Measurements from ENCODE around the gene PUS3.

Gene PUS3

GRCh38 chr11:125910226-125910849 is 7.3 kb upstream of the PUS3 start:
- Mint-ChIP-seq H3K4me3 (no peak overlapping the region), H3K27me3 (ENCODE audit: low read depth, poor library complexity) (peaks cover 49% of the 10 kb centered on the region), H3K36me3 (ENCODE audit: low read depth) (no peaks in the 10 kb centered on the region), H3K9me3 (peaks cover 5% of the 10 kb centered on the region), H3K4me1 (no peaks in the 10 kb centered on the region), H3K27ac (no peak overlapping the region)
- TF ChIP-seq CTCF (IDR thresholded peaks at IDR 0.05) = no peak
- DNase-seq = no peak

GRCh38 chr11:125904678-125905077 is 1.7 kb upstream of the PUS3 start:
- no peak for TF ChIP-seq CTCF (IDR thresholded peaks at IDR 0.05)
- no peak overlapping the region for H3K27ac Mint-ChIP-seq
- peak overlapping the region; percentile 66 for H3K4me3 Mint-ChIP-seq
- peaks cover 9% of the 10 kb centered on the region for H3K36me3 Mint-ChIP-seq (ENCODE audit: low read depth)
- peaks cover 19% of the 10 kb centered on the region for H3K9me3 Mint-ChIP-seq
- H3K4me1 Mint-ChIP-seq = peaks cover 24% of the 10 kb centered on the region
- no peak for DNase-seq
- H3K27me3 Mint-ChIP-seq (ENCODE audit: low read depth, poor library complexity) = peaks cover 53% of the 10 kb centered on the region

- H3K27me3 Mint-ChIP-seq (ENCODE audit: low read depth, poor library complexity) = peaks cover 51% of the 10 kb centered on the region
- peak within 1 kb of the TSS; percentile 99 for H3K4me3 Mint-ChIP-seq
- no peak within 1 kb of the TSS for H3K27ac Mint-ChIP-seq
- H3K9me3 Mint-ChIP-seq = peaks cover 19% of the 10 kb centered on the region
- peak; percentile 73 for DNase-seq
- H3K36me3 Mint-ChIP-seq (ENCODE audit: low read depth) = peaks cover 9% of the 10 kb centered on the region
- no peak for TF ChIP-seq CTCF (IDR thresholded peaks at IDR 0.05)
- H3K4me1 Mint-ChIP-seq = peaks cover 24% of the 10 kb centered on the region
Measured at GRCh38 chr11:125903711-125904659, 979 bp upstream of the PUS3 start, which contains the start of gene DDX25. Gene DDX25, plus strand, starts transcription at chr11:125904508. Its CDS starts 10 bp downstream, at chr11:125904518.

- no peak for TF ChIP-seq CTCF (IDR thresholded peaks at IDR 0.05)
- peak overlapping the region; percentile 99 for H3K4me3 Mint-ChIP-seq
- H3K4me1 Mint-ChIP-seq = peaks cover 24% of the 10 kb centered on the region
- peaks cover 9% of the 10 kb centered on the region for H3K36me3 Mint-ChIP-seq (ENCODE audit: low read depth)
- H3K27me3 Mint-ChIP-seq (ENCODE audit: low read depth, poor library complexity) = peaks cover 42% of the 10 kb centered on the region
- no peak for DNase-seq
- H3K27ac Mint-ChIP-seq = no peak overlapping the region
- peaks cover 19% of the 10 kb centered on the region for H3K9me3 Mint-ChIP-seq
Measured at GRCh38 chr11:125902277-125902926, 604 bp downstream of the PUS3 start.

GRCh38 chr11:125901872-125902271 is 1.1 kb downstream of the PUS3 start:
- TF ChIP-seq CTCF (IDR thresholded peaks at IDR 0.05) = no peak
- H3K27me3 Mint-ChIP-seq (ENCODE audit: low read depth, poor library complexity) = peaks cover 39% of the 10 kb centered on the region
- no peak for DNase-seq
- peaks cover 19% of the 10 kb centered on the region for H3K9me3 Mint-ChIP-seq
- peaks cover 9% of the 10 kb centered on the region for H3K36me3 Mint-ChIP-seq (ENCODE audit: low read depth)
- H3K4me1 Mint-ChIP-seq = peaks cover 24% of the 10 kb centered on the region
- H3K4me3 Mint-ChIP-seq = peak overlapping the region; percentile 99
- no peak overlapping the region for H3K27ac Mint-ChIP-seq

Data from nephron progenitor cell (in vitro differentiated cells).